NCI-H2227 (cell line): ENCODE measurements around the gene VAC14.

Experiments used
- DNase-seq: peaks from one replicate; lab custom pipeline; 2025; ENCODE audit not compliant: unreplicated experiment; lab: John Stamatoyannopoulos, UW

Gene VAC14

GRCh38 chr16:70764632-70765031 is 36.3 kb downstream of the VAC14 start:
- no peak for DNase-seq

- DNase-seq = no peak
Measured at GRCh38 chr16:70760221-70760620, 40.7 kb downstream of the VAC14 start.

- DNase-seq = no peak
Measured at GRCh38 chr16:70759666-70760065, 41.3 kb downstream of the VAC14 start.

- DNase-seq = no peak
Measured at GRCh38 chr16:70758786-70759185, 42.2 kb downstream of the VAC14 start.

- peak; percentile 25 for DNase-seq
Measured at GRCh38 chr16:70757183-70757582, 43.8 kb downstream of the VAC14 start.

DNA sequence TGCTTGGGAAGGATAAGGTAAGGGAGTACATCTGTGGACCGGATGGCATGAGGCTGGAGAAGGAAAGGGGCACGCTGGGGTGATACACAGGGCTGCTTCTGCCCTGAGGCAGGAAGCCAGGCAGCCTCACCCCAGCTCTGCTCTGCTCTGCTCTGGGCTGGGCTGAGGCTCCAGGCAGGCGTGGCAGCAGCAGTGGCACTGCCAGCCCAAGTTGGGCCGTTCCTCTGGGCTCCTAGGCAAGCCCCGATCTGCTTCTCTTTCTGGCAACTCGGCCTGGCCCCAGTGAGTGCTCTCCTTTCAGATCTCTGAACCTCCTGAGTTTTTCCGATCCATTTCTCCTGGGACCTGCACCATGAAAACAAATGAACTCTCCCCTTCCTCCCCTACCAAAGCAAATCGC is 44.9 kb downstream of the VAC14 start:
- DNase-seq = no peak

DNA sequence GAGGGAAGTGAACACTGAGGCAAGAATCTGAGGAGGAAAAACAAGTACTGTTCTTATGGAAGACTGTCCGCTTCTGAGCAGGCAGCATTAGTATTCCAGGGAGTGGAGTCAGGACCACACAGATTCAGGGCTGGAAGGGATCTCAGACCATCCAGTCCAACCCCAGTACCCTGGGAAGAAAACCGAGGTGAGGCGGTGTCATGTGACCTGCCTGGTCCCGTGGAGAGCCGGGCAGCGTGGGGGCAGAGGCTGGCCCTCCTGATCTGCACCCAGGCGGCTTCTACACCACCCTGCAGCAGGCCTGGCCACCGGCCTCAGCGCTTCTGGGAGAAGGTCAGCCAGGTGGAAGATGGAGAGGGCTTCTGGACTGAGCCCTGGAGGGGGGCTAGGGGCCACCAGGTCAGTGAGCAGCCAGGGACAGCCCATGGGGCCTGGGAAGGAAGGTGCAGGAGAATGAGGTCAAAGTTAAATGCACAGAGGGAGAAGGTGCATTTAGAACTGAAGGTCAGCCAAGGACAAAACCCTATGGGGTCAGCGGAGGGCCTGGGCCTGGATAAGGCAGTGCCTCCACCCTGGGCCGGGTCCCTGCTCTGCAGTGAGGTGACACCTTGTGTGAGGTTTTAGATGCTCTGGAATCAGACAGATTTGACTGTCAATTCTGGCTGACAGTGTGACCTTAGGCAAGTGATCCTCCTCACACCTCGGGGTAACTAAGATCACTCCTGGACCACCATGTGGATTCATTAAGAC is 45.9 kb downstream of the VAC14 start:
- DNase-seq = no peak

DNA sequence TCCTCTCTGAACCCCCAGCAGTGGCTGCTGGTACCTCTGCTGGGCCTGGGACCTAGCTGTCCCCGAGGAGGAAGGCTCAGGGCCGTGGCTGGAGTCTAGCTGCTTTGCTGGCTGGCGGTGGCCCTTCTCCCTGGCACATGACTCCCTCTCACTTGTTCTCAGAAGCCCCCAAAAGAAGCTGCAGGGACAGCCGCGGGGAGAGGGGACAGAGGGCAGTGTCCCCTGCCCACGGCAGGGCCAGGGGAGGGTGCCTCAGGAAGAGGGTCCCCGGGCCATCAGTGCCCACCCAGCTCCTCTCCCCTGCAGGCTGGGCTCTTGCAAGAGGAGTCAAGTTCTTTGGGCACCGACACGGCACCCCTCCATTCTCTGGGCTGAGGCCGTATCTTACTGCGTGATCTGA is 46.6 kb downstream of the VAC14 start:
- no peak for DNase-seq

GRCh38 chr16:70753694-70754325 is 47.1 kb downstream of the VAC14 start:
- DNase-seq = no peak

DNA sequence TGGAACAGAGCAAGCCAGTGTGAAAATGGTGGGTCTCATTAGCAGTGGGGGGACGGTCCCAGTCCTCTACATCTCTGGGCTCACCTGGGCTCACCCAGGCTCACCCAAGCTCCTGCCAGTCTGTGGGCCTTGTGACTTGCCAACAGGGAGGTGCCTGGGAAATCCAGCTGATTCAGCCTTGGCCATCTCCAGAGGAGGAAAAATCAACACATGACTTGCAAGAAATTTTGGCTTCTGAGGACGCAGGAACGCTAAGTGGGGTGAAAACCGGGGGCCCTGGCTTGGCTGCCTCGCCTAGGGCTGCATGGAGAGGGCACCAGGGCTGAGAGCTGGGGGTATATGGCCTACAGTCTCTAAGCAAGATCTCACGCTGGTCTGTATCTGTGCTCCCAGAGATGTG is 47.7 kb downstream of the VAC14 start:
- DNase-seq = no peak

- DNase-seq = no peak
Measured at GRCh38 chr16:70752426-70752825, 48.5 kb downstream of the VAC14 start.

- DNase-seq = no peak
Measured at GRCh38 chr16:70751593-70751992, 49.4 kb downstream of the VAC14 start.

DNA sequence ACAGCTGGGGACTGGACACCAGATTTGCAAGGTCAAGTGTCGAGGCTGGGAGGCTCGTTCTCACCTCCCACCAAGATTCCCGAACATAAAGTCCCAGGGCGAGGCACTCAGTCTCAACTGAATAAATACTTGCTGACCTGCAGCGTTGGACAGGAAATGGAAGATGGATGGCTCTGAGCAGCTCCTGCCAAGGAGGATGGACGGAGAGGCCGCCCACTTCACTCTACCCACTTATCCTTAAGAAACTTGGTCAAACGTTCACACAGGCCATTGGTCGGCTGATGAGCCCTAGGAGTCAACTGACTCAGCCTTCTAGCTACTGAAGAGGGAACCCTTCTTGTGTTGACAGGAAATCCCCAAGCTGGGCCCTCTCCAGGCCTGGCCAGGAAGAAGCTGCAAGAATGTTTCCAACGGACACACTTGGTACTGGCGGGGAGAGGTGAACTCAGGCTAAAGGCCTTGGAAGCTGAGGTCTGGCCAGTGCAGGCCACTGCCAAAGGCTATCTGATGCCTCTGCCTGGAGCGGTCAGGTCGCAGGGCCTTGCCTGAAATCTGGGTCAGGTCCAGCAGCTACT is 50.0 kb downstream of the VAC14 start:
- DNase-seq = no peak

DNA sequence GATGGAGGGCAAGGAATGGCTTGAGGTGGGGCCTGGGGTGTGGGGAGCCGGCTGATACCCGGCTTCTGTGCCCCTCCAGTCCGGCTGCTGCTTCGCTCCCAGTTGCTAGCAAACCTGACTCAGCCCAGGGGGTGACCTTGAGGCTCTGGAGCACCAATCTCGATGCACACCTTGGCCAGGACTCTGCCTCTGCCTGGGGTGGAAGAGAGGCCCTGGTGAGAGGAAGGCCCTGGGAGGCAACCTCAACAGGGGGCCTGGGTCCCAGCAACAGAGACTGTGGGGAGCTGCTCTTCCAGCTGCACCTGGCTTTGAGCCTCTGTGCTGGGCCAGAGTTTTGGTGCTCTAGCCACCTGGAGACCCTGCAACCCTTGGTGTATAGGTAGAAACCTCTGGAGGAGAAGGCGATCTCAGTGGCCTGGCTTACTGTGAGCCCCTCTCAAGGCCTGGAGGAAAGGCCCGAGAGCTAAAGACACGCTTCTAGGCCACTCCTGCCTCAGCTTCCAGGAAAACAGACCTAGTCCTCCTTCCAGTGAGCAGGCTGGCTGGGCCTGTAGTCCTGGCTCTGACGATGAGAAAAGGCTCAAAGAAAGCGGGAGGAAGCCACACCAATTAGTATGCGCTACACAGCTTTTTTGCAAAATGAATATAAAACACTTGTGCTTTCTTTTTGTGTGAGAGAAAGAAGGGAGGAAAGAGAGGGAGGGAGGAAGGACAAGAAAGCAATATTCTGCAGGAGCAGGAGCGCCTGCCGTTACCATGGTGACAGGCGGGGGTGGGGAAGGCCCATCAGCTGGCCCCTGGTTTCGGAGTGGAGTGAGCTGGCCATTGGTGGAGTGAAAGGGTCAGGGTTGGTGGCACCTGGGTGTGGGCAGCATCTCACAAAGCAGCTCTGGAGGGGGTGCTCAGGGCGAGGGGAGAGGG is 51.0 kb downstream of the VAC14 start:
- DNase-seq = peak; percentile 28

DNA sequence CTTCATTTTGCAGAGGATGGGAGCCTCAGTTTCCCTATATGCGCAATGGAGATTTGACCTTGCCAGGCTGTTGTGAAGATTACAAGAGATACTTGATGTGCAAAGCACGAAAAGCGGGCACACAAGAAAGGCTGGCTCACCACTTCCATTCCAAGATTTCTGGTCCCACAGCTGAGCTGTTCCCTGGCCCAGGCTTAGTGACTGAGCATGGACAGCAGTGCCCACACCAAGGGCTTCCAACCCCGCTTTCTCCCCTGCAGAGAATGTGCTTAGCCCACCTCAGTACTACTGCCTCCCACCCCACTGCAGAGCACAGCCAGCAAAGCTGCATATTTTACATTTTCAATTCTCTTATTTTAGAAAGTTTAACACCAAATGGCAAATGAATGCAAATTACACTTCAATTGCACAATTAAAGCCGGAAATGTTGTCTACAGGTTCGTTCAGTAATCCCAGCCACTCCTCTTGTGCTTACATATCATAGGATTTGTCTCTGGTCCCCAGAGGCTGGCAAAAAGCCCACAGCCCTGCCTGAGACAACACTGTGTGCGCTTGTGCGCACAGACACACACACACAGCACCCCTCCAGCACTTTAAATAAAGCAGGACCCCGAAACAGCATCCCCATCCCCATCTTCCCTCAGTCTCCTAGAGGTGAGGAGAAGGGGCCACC is 51.8 kb downstream of the VAC14 start:
- DNase-seq = no peak

DNA sequence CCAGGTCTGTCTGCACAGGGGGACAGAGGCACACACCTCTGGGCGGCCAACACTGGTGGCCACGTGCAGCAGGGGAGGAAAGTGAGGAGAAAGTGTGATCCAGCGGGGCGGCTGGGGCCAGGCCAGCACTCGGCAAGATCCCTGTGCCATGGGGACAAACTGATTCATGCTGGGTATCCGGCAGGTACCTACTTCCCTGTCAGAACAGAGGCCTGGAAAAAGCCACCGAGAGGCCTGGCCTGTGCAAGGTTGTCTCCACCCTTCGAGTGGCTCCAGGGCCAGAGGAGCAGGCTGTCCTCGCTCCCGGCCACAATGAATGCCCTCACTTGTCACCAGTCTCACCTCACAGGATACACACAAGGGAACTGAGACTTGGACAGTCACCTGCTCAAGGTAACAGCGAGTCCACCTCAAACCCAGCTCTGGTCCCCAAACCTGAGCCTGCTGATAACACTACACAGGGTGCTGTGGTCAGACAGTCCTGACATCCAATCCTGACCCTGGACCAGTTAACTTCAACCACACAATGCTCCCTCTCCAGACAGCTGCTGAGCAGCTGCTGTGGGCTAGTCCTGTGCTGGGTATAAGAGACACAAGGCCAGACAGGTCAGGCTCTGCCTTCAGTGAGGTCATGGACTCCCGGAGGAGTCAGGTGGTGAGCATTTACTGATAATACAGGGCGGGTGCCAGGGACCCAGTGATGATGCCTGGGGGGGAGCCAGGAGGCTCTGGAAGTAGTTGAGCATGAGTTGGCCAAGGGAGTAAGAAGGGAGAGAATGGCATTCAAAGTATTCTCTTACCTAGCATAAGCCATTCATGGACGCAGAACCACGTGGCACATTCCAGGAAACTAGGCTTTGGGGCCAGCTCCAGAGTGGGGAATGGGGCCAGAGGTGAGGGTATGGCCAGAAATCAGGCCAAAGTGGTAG is 53.0 kb downstream of the VAC14 start:
- DNase-seq = no peak

- DNase-seq = no peak
Measured at GRCh38 chr16:70746708-70747424, 54.1 kb downstream of the VAC14 start.

GRCh38 chr16:70746040-70746707 is 54.8 kb downstream of the VAC14 start:
- no peak for DNase-seq
